Measurements from ENCODE around the gene STRN4.

- TF ChIP-seq, protein P1, sequence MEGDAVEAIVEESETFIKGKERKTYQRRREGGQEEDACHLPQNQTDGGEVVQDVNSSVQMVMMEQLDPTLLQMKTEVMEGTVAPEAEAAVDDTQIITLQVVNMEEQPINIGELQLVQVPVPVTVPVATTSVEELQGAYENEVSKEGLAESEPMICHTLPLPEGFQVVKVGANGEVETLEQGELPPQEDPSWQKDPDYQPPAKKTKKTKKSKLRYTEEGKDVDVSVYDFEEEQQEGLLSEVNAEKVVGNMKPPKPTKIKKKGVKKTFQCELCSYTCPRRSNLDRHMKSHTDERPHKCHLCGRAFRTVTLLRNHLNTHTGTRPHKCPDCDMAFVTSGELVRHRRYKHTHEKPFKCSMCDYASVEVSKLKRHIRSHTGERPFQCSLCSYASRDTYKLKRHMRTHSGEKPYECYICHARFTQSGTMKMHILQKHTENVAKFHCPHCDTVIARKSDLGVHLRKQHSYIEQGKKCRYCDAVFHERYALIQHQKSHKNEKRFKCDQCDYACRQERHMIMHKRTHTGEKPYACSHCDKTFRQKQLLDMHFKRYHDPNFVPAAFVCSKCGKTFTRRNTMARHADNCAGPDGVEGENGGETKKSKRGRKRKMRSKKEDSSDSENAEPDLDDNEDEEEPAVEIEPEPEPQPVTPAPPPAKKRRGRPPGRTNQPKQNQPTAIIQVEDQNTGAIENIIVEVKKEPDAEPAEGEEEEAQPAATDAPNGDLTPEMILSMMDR (conservative IDR thresholded peaks at IDR 0.05; ENCODE audit: low read length): no peak
- TF ChIP-seq EZH2phosphoT487 (IDR thresholded peaks at IDR 0.05; ENCODE audit: borderline replicate concordance, low read depth, low read length): no peak
Observed at GRCh38 chr19:46689358-46689757, 56.9 kb downstream of the STRN4 start.

Measured in OCI-LY7 (cell line).